ENCODE data around the gene PIRT.

PIRT gene

DNA sequence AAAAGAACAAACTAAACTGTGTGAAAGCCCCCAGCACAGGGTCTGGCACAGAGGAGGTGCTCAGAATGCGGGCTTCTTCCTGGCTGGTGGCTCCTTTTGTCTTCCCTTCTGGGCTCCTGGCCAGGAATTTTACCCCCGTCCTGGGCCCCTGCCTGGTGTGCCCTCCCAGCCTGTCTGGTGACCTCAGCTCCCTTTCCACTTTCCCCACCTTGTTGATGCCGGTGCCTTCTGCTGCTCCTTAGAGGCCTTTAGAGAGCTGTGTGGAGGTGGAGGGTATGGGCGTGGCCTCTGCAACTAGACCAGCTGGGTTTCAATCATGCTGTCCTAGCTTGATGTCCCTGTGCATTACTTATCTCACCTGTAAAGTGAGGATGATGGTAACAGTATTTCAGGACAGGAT, 16.8 kb downstream of the PIRT start:
- DNase-seq = no peak

- DNase-seq = no peak
These were observed 22.6 kb downstream of the PIRT start for GRCh38 chr17:10815319-10815718.

DNA sequence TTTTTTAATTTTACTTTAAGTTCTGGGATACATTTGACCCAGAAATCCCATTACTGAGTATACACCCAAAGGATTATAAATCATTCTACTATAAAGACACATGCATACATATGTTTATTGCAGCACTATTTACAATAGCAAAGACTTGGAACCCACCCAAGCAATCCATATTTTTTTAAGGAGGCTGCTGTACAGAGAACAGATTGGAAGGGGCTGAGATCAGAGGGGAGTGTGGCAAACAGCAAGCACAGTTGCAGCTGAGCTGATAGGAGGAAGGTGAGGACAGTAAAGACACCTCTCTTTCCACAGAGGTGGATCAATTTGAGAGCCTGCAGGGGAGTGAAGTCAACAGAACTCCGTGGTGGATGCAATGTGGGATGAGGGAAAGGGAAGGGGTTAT, 23.8 kb downstream of the PIRT start:
- no peak for DNase-seq

DNA sequence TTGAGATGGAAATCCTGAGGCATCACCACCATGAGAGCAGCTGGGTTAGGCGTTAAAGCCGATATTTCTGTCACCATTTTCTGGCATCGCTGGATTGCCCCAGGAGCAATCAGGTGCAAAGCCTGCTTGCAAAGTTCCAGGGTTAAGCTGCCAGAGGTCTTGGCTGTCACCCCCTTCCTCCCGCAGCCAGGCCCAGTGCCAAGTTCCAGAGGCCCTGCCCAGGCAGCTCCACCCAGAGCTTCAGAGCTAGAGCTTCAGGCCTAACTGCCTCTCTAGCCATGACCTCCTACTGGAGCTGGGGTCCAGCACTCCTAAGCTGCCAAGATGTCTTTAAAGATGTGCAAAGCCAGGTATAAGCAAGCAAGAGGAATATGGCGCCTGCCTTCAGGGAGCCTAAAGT, 25.2 kb downstream of the PIRT start:
- no peak for DNase-seq

- no peak for DNase-seq
These were observed 28.3 kb downstream of the PIRT start for GRCh38 chr17:10809605-10810004.

- no peak for DNase-seq
These were observed 30.2 kb downstream of the PIRT start for GRCh38 chr17:10807704-10808128.

- DNase-seq = no peak
These were observed 31.2 kb downstream of the PIRT start for GRCh38 chr17:10806545-10807262.

GRCh38 chr17:10805911-10806310, 32.0 kb downstream of the PIRT start:
- no peak for DNase-seq

GRCh38 chr17:10804546-10804945, 33.3 kb downstream of the PIRT start:
- DNase-seq = no peak

GRCh38 chr17:10803830-10804475, 33.9 kb downstream of the PIRT start, which contains the start of gene TMEM238L:
Gene TMEM238L, minus strand, starts transcription at chr17:10804099. Its CDS starts 136 bp downstream, at chr17:10803963.
- DNase-seq = no peak

DNA sequence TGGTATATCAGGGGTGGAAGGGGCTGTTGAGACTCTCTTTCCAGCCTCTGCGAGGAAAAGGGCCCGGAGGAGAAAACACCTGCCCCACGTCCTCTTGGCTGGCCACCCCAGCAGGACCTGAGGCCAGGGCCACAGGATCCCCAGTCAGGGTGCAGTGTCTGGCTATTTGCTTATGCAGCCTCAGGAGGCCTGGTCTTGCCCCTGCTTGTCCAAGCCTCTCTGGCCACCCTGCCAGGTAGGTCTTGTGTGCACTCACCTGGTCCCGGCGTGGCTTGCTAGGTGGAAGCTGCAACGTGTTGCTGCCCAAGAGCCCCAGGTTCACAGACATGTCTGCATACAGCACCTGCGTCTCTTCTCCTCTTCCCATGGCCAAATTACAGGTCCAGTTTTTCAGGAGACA, 34.5 kb downstream of the PIRT start:
- DNase-seq = no peak

GRCh38 chr17:10802496-10803284, 35.2 kb downstream of the PIRT start:
- no peak for DNase-seq

DNA sequence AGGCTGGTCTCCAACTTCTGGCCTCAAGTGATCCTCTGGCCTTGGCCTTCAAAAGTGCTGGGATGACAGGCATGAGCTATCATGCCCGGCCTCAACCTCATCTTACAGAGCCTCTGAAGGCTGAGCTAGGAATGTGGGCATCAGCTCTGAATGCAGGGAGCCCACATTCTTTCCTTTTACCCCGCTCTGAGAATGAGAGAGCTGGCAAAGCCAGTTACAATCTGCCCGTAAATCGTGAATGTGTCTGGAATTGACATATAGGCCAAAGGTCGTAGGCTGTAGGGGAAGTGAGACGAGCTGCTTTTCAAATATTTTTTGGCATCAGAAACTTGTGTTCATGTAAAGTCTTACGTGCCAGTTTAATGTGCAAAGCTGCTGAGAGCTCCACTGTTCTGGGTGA, 38.5 kb downstream of the PIRT start:
- DNase-seq = no peak

DNA sequence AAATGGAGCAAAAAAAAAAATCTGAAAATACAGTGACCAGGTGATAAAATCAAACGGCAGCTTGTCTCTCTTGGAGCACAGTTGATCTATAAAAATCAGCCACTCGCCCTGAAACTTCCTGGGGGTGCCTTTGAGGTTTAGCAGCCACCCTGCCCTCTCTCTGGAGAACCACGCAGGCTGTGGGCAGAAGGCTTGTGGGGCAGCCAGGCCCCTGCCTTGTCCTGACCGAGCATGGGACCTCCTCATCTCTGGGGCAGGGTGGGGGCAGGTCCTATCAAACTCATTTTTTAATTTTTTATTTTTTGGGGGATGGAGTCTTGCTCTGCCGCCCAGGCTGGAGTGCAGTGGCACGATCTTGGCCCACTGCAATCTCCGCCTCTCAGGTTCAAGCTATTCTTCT, 39.0 kb downstream of the PIRT start:
- DNase-seq = no peak

DNA sequence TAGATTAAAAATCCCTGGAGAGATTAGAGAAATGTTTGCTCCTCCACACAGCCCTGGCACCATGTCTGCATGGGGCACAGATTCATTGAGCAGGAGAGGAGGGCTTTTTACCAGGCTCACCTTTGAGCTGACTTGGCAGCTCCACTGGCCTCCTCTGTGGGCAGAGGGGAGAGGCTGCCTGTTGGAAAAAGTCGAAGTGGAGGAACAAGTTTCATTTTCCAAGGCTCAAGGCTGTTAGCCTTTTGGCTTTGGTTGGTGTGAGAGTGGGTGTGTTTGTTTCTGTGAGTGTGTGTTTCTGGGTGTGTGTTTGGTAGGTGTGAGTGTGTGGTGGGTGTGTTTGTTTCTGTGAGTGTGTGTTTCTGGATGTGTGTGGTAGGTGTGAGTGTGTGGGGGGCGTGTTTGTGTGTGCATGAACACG, 39.5 kb downstream of the PIRT start:
- DNase-seq = no peak

DNA sequence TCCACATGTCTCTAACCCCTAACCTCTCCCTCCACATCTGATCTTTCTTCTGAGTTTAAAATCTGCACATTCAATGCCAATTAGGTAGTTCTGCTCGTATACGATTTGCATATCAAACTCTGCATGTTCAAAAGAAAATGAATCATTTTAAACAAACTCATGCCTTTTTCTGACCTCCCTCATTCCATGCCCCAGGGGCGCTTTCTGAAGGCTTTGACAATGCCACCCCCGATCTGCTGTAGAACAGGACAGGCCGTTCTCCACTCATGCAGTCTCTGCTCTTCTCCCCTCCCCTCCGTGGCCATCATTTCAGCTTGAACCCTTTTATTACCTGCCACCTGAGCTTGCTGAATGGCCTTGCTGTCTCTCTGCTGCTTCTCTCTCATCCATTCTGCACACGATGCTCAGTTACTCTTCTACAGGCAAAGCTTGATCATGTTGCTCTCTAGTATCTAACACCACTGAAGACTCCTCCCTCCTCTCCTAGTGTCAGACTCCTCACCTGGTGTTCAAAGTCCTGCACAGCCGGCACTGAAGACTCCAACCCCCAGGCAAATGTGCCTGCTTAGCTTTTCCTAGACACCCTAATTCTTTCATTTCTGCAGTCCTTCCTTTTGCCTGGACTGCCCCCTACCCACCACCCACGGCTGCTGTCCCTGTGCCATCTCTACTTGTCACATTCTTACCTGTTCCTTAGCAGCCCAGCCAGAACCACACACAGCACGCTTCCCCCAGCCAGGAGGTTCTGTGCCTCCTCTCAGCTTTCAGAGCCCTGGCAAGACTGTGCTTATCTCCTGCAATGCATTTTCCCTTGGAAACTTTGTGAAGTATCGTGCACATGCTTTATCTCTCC, 40.2 kb downstream of the PIRT start:
- DNase-seq = no peak

DNA sequence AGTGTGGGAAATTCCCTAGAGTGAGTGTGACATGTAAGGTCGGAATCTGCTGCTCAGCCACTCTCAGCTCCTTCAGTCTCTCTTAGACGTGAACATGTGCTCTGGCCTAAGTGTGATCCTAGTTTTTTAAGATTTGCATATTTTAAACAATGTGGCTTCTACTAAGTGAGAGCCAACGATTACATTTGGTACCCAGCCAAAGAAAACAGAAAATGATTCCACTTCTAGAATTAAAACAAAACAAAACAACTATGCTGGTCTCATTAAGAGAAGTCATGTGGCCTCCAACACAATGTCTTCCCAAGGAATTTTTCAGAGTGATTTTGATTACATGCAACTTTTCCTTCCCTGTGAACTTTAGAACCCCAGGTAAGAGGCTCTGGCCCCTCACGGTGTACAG, 44.1 kb downstream of the PIRT start:
- DNase-seq = no peak

DNA sequence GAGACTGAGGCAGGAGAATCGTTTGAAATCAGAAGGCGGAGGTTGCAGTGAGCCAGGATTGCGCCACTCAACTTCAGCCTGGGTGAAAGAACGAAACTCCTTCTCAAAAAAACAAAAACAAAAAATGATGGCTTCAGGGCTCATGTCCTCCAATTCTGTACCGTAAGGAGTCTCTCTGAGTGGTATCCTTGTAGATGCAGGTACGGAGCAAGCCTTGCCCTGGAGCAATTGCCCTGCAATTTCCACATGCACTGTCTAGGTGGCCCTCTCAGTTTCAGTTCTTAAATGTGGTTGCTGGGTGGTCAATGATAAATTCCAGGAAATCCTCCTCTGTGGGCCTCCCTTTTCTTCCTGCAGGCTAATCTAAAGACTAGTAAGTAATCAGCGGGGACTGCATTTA, 44.6 kb downstream of the PIRT start:
- DNase-seq = no peak

GRCh38 chr17:10792151-10792550, 45.7 kb downstream of the PIRT start:
- DNase-seq = no peak

DNA sequence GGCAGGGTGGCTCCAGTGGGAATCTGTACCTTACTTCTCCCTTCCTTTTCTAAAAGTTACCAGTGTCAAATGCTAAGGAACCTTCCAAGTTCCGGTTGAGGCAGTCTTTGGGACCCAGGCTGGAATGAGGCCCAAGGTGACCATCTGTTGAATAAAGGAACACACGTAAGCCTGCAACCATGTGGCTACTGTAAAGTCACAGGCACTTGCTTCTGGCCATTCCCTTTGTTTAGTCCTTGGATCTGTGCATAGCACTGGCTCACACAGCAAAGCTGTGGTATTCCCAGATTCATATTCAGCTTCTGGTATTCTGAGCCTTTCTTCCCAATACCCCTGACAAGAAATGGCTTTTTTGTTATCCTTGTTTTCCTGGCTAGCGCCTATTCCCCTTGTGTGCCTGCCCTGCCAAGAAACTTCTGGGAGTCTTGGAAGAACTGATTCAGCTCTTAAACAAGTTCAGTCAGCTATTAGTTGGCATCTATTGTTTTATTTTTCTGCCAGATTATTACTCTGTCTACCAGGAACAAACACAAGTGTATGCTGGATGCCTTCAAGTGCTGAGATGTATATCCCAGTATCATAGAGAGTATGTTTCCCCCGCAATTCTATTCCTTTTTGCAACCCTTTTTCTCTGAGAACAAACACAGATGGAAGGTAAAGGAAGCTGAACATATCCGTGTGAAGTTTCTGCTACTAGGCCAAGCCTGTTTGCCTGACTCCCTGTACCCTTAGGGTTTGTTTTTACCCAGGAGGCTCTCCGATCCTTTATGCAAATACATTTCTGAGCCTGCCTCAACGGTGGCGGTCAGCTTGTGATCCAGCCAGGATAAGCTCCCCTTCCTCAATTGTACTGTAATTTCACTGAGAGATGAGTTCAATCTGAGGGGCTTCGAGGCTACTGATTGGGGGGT, 47.1 kb downstream of the PIRT start:
- DNase-seq = no peak

DNA sequence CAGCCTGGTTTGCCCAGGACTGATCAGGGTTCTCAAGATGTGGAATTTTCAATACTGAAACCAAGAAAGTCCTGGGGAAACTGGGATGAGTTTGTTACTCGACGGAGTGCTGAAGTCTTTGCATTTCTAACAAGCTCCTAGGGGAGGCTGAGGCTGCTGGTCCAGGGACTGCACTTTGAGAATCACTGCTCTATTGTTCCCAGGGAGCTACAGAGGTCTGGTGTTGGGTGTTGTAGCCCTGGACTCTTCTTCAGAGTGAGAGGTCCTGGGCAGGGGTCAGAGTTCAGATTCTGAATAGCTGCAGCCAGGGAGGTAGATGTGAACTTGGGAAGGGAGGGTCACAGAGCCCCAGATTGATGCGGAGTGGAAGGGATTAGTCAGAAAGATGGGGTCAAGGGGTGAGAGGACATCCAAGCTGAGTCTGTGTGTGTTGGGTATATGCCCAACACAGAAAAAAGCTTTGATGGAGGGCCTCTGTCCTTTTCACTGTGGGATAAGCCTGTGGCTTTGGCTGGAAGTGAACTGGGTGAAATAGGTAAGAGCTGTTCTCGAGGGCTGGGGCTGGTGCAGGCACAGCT, 48.1 kb downstream of the PIRT start:
- DNase-seq = no peak
